Left cardiac atrium (tissue), 4 donors: ENCODE data around the gene KIAA0319L. TPM values are rescaled to one million over a fixed set of nuclear protein-coding genes. Genes with fewer than 3 reads are reported as not detected.
"Not testable (repeated sequence)": the region's sequence is repeated elsewhere in the genome, so short reads cannot be mapped to it uniquely, and the experiment has no call there.

Experiments used
- ATAC-seq, 2 donors: fragments of 200-7000 bp; cut with Tn5 transposase; one replicate each; pipeline ENCODE4 v1.9.1; 2020; ENCODE audit warnings: mild to moderate bottlenecking in 2 of 2, moderate library complexity in 2 of 2
- DNase-seq: peaks from one replicate; pipeline ENCODE4 v3.0.0-alpha.2; 2020
- intact Hi-C, 2 donors: fragments of 100-400 bp; cut with DNase I; formaldehyde crosslinking; loops; one replicate each; pipeline versions ENCODE4 v1.14.1 to v1.15.1; 2022 to 2023
- total RNA-seq, 2 donors: library from RNA; stranded (reverse); fragmentation: NEBNext Ultra II Directional; extraction: Animal tissue kit (Norgen Biotek cat#: 25700); gene quantifications; one replicate each; pipeline ENCODE4 v1.2.1, GENCODE V29; 2021
- donor health status: DM: no; HTN: yes; CAD: no.
- donor health status: DM: no; HTN: yes; CAD: no; lungs with severe emphysema.
- donor health status: DM: yes; HTN: yes; CAD: no.
- donor health status: Dilated cardiomyopathy.

KIAA0319L gene
- total RNA-seq, 2 donors from 2014 or later = 50.2 to 56.6 TPM

- intact Hi-C loops = no loop called here
- DNase-seq (no peak), ATAC-seq (no peak)
Measured at GRCh38 chr1:35509558-35509957, 47.6 kb downstream of the KIAA0319L start.

GRCh38 chr1:35507947-35508346 lies 49.3 kb downstream of the KIAA0319L start:
- DNase-seq = no peak
- intact Hi-C loops = no loop called here
- ATAC-seq = no peak

GRCh38 chr1:35506960-35507912 lies 50.0 kb downstream of the KIAA0319L start:
- no peak for ATAC-seq
- DNase-seq = no peak
- intact Hi-C loops = no loop called here

GRCh38 chr1:35505911-35506798 lies 51.0 kb downstream of the KIAA0319L start:
- ATAC-seq = peak; percentile 67 to 77
- DNase-seq = peak; percentile 27
- intact Hi-C loops = no loop called here

GRCh38 chr1:35502242-35502641 lies 55.0 kb downstream of the KIAA0319L start:
- DNase-seq (no peak), ATAC-seq (no peak)
- intact Hi-C loops = no loop called here

GRCh38 chr1:35500439-35500838 lies 56.8 kb downstream of the KIAA0319L start:
- ATAC-seq (no peak), DNase-seq (no peak)
- intact Hi-C loops = no loop called here

- DNase-seq (no peak), ATAC-seq (peak in 1 of 2 donors; percentile 75)
- intact Hi-C loops = no loop called here
Measured at GRCh38 chr1:35499652-35500176, 57.5 kb downstream of the KIAA0319L start.

- no peak for DNase-seq
- intact Hi-C loops = no loop called here
- ATAC-seq = no peak
Measured at GRCh38 chr1:35499231-35499630, 58.0 kb downstream of the KIAA0319L start.

GRCh38 chr1:35497571-35497970 lies 59.6 kb downstream of the KIAA0319L start:
- DNase-seq (no peak), ATAC-seq (no peak)
- intact Hi-C loops = no loop called here

GRCh38 chr1:35490250-35490649 lies 67.0 kb downstream of the KIAA0319L start:
- ATAC-seq (no peak), DNase-seq (no peak)
- intact Hi-C loops = no loop called here

GRCh38 chr1:35488336-35488735 lies 68.9 kb downstream of the KIAA0319L start:
- DNase-seq (no peak), ATAC-seq (no peak)
- intact Hi-C loops = no loop called here

- DNase-seq = no peak
- no peak for ATAC-seq
- intact Hi-C loops = no loop called here
Measured at GRCh38 chr1:35486858-35487408, 70.3 kb downstream of the KIAA0319L start.

- intact Hi-C loops = no loop called here
- DNase-seq (no peak), ATAC-seq (no peak)
Measured at GRCh38 chr1:35481229-35481628, 76.0 kb downstream of the KIAA0319L start.

- DNase-seq (no peak), ATAC-seq (no peak)
- intact Hi-C loops = no loop called here
Measured at GRCh38 chr1:35477870-35478269, 79.3 kb downstream of the KIAA0319L start.

GRCh38 chr1:35475856-35476674 lies 81.1 kb downstream of the KIAA0319L start:
- DNase-seq (no peak), ATAC-seq (no peak)
- intact Hi-C loops = no loop called here

GRCh38 chr1:35475356-35475755 lies 81.8 kb downstream of the KIAA0319L start:
- ATAC-seq = no peak
- intact Hi-C loops = no loop called here
- no peak for DNase-seq

GRCh38 chr1:35473216-35473615 lies 84.0 kb downstream of the KIAA0319L start:
- ATAC-seq, DNase-seq, intact Hi-C loops: not testable (repeated sequence)

- ATAC-seq = no peak
- intact Hi-C loops = no loop called here
Measured at GRCh38 chr1:35470977-35471613, 86.1 kb downstream of the KIAA0319L start.

More at GRCh38 chr1:35470977-35471613, 86.1 kb downstream of the KIAA0319L start:
- DNase-seq = no peak
